ENCODE results near the gene TBPL2. TPM values are rescaled to one million over a fixed set of nuclear protein-coding genes. Genes with fewer than 3 reads are reported as not detected.

The TBPL2 gene
- total RNA-seq, 1 experiment from 2014 or later: not detected

- no peaks in the 10 kb centered on the region for H3K4me1 ChIP-seq (ENCODE audit: control insufficient read depth in 1 of 2, insufficient read depth in 2 of 2, low read length in 2 of 2)
- H2AFZ ChIP-seq (ENCODE audit: low read depth, low read length, poor library complexity, severe bottlenecking): no peak overlapping the region
- H3K36me3 ChIP-seq (ENCODE audit: control insufficient read depth in 1 of 2, insufficient read depth in 2 of 2, low read length in 2 of 2): no peaks in the 10 kb centered on the region
- no peaks in the 10 kb centered on the region for H3K9me2 ChIP-seq (ENCODE audit: insufficient read depth)
- POLR2A ChIA-PET: no interaction called here
- RAD21 ChIA-PET (ENCODE audit: low non-redundant PET in 1 of 2, low total read pairs in 2 of 2, uncharacterized antibody in 2 of 2, unreplicated experiment in 2 of 2): no interaction called here
- TF ChIP-seq CEBPB (IDR thresholded peaks at IDR 0.05; ENCODE audit: low read depth): no peak
- TF ChIP-seq CTCF (IDR thresholded peaks at IDR 0.05 in 2 of 3, conservative IDR thresholded peaks at IDR 0.05 in 1 of 3; ENCODE audit: borderline replicate concordance in 1 of 3, insufficient read depth in 1 of 3, low read depth in 2 of 3, low read length in 2 of 3): no peak
- TF ChIP-seq JUND (IDR thresholded peaks at IDR 0.05): no peak
- no peak for TF ChIP-seq EZH2phosphoT487 (IDR thresholded peaks at IDR 0.05; ENCODE audit: borderline replicate concordance)
- TF ChIP-seq EZH2 (IDR thresholded peaks at IDR 0.05): no peak
- no peak for TF ChIP-seq MAX (IDR thresholded peaks at IDR 0.05)
- no peak for TF ChIP-seq CBX3 (IDR thresholded peaks at IDR 0.05; ENCODE audit: low read depth)
- no peak for TF ChIP-seq SRF (IDR thresholded peaks at IDR 0.05; ENCODE audit: low read depth)
- TF ChIP-seq ATF3 (IDR thresholded peaks at IDR 0.05): no peak
- no peak for TF ChIP-seq POLR2A (IDR thresholded peaks at IDR 0.05; ENCODE audit: borderline replicate concordance, extremely low read depth, insufficient read depth, insufficient read length)
- H3K9me3 ChIP-seq (ENCODE audit: control insufficient read depth in 1 of 2, insufficient read depth in 1 of 2, low read depth in 1 of 2, low read length in 2 of 2): no peaks in the 10 kb centered on the region
- no peaks in the 10 kb centered on the region for H3K79me2 ChIP-seq (ENCODE audit: insufficient read depth, low read length)
- ATAC-seq (no peak), DNase-seq (ENCODE audit: low read depth, low spot score) (no peak)
- H3K4me2 ChIP-seq (ENCODE audit: low read length): no peak overlapping the region
- BruUV-seq (replicated peaks): no TSS peak
- H3K27ac ChIP-seq (ENCODE audit: low read depth, low read length): no peak overlapping the region
- intact Hi-C loops (cut with micrococcal nuclease): no loop called here
- no peak overlapping the region for H3K9ac ChIP-seq (ENCODE audit: low read length)
- CTCF ChIA-PET: no interaction called here
- H4K20me1 ChIP-seq (ENCODE audit: insufficient read depth): no peaks in the 10 kb centered on the region
- H3K4me3 ChIP-seq (replicated peaks in 1 of 2; ENCODE audit: low read depth in 1 of 2, low read length in 2 of 2): no peak overlapping the region
- H3K27me3 ChIP-seq (ENCODE audit: insufficient read depth, low read length): no peaks in the 10 kb centered on the region
Measured at GRCh38 chr14:55482936-55483605, 42.7 kb upstream of the TBPL2 start.
